ENCODE data around the gene EFNA5.
"Not testable (repeated sequence)": the region's sequence is repeated elsewhere in the genome, so short reads cannot be mapped to it uniquely, and the experiment has no call there.

EFNA5 gene

GRCh38 chr5:107451028-107451427 is 219.7 kb downstream of the EFNA5 start:
- no peak for DNase-seq

- no peak for DNase-seq
Measured at GRCh38 chr5:107450531-107450930, 220.2 kb downstream of the EFNA5 start.

- no peak for DNase-seq
Measured at GRCh38 chr5:107449369-107449768, 221.4 kb downstream of the EFNA5 start.

GRCh38 chr5:107447587-107447986 is 223.2 kb downstream of the EFNA5 start:
- no peak for DNase-seq

- no peak for DNase-seq
Measured at GRCh38 chr5:107446972-107447371, 223.8 kb downstream of the EFNA5 start.

- no peak for DNase-seq
Measured at GRCh38 chr5:107444300-107444699, 226.4 kb downstream of the EFNA5 start.

- DNase-seq = no peak
Measured at GRCh38 chr5:107443897-107444296, 226.8 kb downstream of the EFNA5 start.

GRCh38 chr5:107442452-107442851 is 228.3 kb downstream of the EFNA5 start:
- no peak for DNase-seq

GRCh38 chr5:107439832-107440231 is 230.9 kb downstream of the EFNA5 start:
- no peak for DNase-seq

GRCh38 chr5:107437986-107438510 is 232.7 kb downstream of the EFNA5 start:
- no peak for DNase-seq

- no peak for DNase-seq
Measured at GRCh38 chr5:107437154-107437553, 233.6 kb downstream of the EFNA5 start.

GRCh38 chr5:107436201-107436600 is 234.5 kb downstream of the EFNA5 start:
- no peak for DNase-seq

GRCh38 chr5:107435061-107435460 is 235.7 kb downstream of the EFNA5 start:
- DNase-seq = no peak

GRCh38 chr5:107433646-107434045 is 237.1 kb downstream of the EFNA5 start:
- DNase-seq = not testable (repeated sequence)

- no peak for DNase-seq
Measured at GRCh38 chr5:107431998-107432397, 238.7 kb downstream of the EFNA5 start.

GRCh38 chr5:107431536-107431935 is 239.2 kb downstream of the EFNA5 start:
- DNase-seq = no peak

- no peak for DNase-seq
Measured at GRCh38 chr5:107430071-107430625, 240.6 kb downstream of the EFNA5 start.

- no peak for DNase-seq
Measured at GRCh38 chr5:107428303-107428813, 242.4 kb downstream of the EFNA5 start.

- DNase-seq = no peak
Measured at GRCh38 chr5:107426872-107427271, 243.9 kb downstream of the EFNA5 start.

- DNase-seq = no peak
Measured at GRCh38 chr5:107426209-107426608, 244.5 kb downstream of the EFNA5 start.

GRCh38 chr5:107425541-107426031 is 245.2 kb downstream of the EFNA5 start:
- DNase-seq = no peak

GRCh38 chr5:107424491-107424890 is 246.2 kb downstream of the EFNA5 start:
- DNase-seq = no peak

- DNase-seq = no peak
Measured at GRCh38 chr5:107422494-107422893, 248.2 kb downstream of the EFNA5 start.

GRCh38 chr5:107419498-107419897 is 251.2 kb downstream of the EFNA5 start:
- no peak for DNase-seq

GRCh38 chr5:107418902-107419301 is 251.8 kb downstream of the EFNA5 start:
- no peak for DNase-seq

Measured in T1000 (cell line).